Stimulated activated CD4-positive, alpha-beta T cell treated with anti-CD3 and anti-CD28 coated beads, Interleukin-4, amount 100 ng/mL, for 1 hour (primary cell): ENCODE measurements around the gene IGF1.

ENCODE experiments used
- DNase-seq: peaks from one replicate; pipeline ENCODE4 v3.0.0-alpha.2; 2020

The IGF1 gene

GRCh38 chr12:102480406-102480805 lies at the start of gene IGF1:
IGF1 (minus strand) TSS chr12:102480563; CDS start chr12:102480381, 182 bp downstream.
- DNase-seq = no peak

GRCh38 chr12:102528111-102528510 lies 47.7 kb upstream of the IGF1 start:
- DNase-seq = no peak

GRCh38 chr12:102527171-102527720 lies 46.9 kb upstream of the IGF1 start:
- no peak for DNase-seq

GRCh38 chr12:102526656-102527055 lies 46.3 kb upstream of the IGF1 start:
- no peak for DNase-seq

DNA sequence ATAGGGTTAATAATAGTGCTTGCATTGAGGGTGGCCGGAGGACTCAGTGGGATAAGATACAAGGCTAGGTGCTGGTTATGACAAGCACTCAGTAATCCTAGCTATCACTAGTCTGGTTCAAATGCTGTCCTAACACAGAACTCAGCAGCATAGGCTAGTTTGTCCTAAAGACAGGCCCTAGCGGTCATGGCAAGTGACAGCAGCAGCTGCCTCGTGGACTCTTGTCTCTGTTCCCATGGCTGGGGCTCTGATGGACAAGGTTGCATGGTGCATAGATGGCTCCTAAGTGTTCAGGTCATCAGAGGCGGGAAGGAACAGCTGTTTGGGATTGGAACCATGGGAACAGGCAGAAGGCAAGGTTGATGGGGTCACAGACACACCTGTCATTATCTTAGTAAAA lies 42.4 kb upstream of the IGF1 start:
- DNase-seq = no peak

DNA sequence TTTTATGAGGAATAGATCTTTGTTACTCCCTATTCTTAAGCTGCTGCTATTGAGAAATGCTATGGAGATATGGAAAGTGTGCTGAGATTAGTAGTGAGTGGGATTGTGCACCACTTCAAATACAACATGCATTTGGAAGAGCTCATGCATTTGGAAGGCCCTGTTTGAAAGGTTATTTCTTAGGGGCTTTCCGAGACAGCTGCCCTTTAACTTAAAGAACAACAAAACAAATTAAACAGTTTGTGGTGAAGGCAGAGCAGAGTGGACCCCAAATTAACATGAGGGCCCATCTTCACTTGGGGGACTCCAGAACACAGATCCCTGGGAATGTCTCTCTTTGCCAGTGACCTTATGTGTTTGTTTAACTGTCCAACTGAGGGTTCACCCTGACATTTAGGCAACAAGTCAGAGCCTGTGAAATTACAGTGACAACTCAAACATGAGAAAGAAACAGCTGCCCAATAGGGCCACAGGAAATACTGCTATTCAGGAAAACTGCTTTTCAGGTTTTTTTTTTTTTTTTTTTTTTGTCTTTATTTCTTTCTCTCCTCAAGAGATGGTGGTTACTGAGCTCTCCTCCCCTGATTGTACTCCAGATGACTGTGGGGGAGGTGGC lies 41.4 kb upstream of the IGF1 start:
- DNase-seq = no peak

DNA sequence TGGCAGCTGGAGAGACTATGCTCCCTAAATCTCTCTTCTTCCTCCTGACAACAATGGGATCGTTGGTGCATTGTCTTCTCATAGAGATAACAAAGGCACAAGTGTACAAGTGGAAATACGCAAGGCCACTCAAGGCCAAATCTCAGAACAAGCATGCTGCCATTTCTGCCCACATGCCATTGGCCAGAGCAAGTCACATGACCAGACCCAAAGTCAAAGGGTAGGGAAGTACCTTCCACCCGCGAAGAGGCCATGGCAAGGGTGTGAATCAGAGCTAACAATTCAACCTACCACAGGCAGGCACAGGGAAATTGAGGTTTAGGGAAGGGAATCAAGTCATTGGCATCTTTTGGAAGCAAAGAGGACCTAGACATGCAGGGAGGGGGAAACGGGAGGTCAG lies 38.5 kb upstream of the IGF1 start:
- DNase-seq = no peak

GRCh38 chr12:102514696-102515095 lies 34.3 kb upstream of the IGF1 start:
- DNase-seq = no peak

DNA sequence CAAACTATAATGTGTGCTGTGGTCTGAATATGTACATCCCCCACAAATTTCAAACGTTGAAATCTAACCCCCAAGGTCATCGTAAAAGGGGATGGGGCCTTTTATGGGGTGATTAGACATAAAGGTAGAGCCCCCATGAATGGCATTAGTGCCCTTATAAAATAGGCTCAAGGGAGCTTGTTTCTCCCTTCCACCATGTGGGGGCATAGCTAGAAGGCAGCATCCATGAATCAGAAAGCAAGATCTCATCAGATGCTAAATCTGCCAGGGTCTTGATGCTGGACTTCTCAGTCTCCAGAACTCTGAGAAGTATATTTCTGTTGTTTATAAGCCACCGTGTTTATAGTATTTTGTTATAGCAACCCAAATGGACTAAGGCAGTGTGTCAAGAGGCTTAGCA lies 33.4 kb upstream of the IGF1 start:
- DNase-seq = no peak

- no peak for DNase-seq
Observed at GRCh38 chr12:102513272-102513671, 32.9 kb upstream of the IGF1 start.

GRCh38 chr12:102512523-102512922 lies 32.2 kb upstream of the IGF1 start:
- DNase-seq = no peak

DNA sequence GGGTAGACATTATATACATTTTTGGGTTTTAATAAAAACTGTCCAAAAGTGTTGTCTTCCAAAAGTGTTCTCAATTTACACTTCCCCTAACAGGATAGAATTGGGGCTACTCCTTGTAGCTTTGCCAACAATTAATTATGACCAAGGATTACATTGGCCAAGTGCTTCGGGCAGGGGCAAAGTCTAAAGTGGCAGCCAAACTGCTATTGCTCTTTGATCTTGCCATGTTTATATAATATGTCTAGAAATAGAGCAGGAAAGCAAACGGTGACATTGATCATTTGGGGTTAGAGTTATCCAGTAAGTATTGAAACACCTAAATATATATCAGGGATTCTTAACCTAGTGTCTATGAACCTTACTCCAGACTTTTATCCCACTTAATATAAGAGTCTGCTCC lies 31.2 kb upstream of the IGF1 start:
- no peak for DNase-seq

DNA sequence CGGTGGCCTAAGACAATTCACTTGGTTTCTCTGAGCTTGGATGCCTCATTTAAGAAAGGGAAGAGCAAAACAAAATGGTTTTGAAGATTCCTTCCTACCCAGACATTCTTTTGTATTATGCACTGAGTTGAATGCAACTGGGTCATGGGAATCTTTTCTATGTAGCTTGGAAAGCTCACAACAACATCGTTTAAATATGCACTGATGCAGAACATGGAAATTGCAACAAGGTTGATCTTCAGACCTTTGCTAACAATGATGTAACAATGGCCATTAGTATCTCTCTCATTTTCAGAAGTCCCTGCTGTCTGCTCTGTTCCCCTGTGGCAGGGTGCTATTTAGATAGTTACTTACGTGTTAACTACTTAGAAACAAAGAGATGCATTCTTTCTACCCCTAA lies 30.1 kb upstream of the IGF1 start:
- DNase-seq = no peak

GRCh38 chr12:102510031-102510430 lies 29.7 kb upstream of the IGF1 start:
- no peak for DNase-seq

DNA sequence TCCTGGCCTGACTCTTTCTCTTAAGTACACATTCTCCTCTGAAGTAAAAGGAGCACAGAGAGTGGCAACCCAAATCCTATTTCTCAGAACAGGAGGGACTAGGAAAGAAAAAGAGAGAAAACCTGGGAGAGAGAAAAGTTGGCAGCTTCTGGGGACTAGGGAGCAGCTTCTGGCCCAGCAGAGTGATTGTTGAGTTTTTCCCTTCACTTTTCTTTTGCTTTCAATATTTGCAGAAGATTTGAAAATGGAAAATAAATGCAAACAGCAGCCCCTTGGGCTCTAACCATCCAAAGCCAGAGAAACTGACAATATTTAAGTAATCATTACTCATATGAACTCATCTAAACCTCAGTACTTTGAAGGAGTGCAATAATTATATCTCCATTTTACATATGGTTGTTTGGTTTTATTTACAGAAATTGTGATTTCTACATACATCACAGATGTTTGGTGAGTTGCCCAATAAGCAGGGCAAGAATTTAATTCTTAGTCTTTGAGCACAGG lies 28.8 kb upstream of the IGF1 start:
- no peak for DNase-seq

- no peak for DNase-seq
Observed at GRCh38 chr12:102508052-102508451, 27.7 kb upstream of the IGF1 start.

DNA sequence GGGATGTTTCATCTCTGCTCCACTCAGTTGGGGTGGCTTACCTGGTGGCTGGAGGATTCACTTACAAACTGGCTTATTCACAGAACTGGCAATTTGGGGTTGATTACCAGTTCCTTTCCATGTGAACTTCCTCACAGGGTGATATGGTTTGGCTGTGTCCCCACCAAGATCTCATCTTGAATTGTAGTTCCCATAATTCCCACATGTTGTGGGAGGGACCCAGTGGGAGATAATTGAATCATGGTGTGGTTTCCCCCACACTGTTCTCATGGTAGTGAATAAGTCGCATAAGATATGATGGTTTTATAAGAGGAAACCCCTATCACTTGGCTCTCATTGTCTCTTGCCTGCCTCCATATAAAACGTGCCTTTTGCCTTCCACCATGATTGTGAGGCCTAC lies 26.9 kb upstream of the IGF1 start:
- DNase-seq = no peak

- DNase-seq = no peak
Observed at GRCh38 chr12:102504871-102505270, 24.5 kb upstream of the IGF1 start.

DNA sequence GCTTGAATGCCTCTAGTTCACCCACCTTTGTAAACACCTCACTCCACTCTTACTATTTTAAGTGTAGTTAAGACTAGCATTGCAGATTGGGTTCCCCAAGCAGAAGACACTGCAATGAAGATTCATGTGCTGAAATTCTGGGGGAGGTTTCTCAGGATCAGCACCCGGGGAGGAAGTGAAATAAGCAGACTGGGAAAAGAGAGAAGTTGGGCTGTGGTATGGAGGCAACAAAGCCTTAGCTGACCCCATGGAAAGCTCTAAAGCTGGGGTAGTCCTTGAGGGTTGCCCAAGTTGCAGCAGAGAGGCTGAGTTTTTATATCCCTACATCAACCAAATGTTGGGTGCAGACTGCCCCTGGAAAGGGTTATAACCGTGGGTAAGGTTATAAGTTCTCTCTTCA lies 23.9 kb upstream of the IGF1 start:
- DNase-seq = no peak

GRCh38 chr12:102503831-102504230 lies 23.5 kb upstream of the IGF1 start:
- no peak for DNase-seq

DNA sequence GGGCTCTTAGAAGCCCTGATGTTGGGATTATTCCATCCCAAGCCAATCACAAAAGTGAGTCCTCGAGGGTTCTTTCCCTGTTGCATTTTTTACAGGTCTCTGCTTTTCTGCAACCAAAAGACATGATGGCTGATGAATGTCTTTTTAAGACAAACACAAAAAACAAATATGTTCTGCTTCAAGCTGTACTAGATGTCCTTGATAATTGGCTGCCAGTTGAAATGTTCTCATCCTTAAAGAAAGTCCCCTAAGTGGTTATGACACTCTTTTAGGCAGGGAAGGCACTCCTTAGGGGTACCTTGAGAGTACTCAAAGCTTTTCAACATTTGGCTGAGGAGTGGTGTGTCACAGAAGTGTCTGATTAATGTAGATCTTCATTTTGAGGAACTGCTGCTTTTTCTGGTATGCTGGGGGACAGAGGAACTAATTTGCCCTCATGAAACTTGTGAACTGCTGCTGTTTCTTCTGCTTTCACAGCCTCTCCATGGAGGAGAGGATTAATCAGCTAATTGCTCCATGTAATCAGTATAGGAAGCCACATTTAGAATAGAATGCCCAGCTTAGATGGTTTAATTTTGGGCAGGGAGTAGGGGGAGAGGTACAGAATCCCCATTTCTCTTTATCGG lies 22.8 kb upstream of the IGF1 start:
- no peak for DNase-seq

DNA sequence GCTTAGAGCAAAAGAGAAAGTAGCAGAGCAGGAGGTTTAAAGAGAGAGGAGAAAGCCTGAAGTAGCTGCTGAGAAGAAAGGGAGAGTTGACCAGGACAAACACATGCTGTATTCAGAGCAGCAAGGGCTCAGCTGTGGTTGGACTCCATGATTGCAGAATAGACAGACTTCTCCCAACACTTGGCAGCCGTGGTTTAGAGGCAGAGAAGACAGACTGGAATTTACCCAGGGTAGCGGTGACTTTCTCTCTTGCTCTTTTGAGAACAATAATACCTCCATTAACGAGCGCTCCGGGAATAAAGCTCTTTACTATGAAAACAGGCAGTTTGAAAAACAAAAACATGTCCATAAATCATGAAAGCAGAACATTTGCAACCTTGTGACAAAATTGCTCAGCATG lies 21.4 kb upstream of the IGF1 start:
- no peak for DNase-seq

DNA sequence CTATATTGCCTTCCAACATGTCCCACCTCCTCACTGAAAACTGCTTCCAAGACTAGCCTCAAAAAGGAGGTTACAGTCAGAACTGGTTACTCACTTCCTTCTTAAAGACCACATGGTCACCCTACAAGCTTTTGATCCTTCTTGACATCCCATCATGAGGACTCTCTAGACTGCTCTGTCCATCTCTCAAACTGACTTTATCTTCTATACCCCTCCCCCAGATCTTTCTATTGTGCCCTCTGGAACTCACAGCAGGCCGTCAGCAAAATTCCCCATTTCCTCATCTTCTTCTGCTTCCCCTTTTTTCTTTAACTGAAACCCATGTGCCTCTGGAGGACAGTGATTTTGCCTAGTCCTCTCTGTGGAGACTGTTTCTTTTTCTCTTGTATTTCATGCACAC lies 18.1 kb upstream of the IGF1 start:
- DNase-seq = no peak

DNA sequence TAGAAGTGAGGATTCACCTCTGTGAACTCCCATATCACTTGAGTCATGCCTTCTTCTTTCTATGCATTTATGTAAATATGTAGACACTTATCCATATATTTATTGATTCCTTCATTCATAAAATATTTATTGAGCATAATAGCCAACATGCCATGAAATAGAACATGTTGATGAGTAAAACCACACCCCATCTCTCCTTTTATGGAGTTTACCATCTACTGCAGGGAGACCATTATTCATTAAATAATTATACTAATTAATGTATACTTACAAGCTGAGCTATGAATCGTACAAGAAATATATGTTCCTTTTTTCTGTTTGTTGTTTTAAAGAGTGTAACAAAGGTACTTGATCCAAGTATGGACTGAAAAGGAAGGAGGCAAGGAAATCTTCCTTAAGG lies 17.4 kb upstream of the IGF1 start:
- no peak for DNase-seq

- no peak for DNase-seq
Observed at GRCh38 chr12:102496591-102496990, 16.2 kb upstream of the IGF1 start.
